ENCODE data around the gene MTRF1.
A peak's percentile ranks its signal among the peaks of the same experiment; 100 is the strongest.
"Not testable (repeated sequence)": the region's sequence is repeated elsewhere in the genome, so short reads cannot be mapped to it uniquely, and the experiment has no call there.

Gene MTRF1

DNA sequence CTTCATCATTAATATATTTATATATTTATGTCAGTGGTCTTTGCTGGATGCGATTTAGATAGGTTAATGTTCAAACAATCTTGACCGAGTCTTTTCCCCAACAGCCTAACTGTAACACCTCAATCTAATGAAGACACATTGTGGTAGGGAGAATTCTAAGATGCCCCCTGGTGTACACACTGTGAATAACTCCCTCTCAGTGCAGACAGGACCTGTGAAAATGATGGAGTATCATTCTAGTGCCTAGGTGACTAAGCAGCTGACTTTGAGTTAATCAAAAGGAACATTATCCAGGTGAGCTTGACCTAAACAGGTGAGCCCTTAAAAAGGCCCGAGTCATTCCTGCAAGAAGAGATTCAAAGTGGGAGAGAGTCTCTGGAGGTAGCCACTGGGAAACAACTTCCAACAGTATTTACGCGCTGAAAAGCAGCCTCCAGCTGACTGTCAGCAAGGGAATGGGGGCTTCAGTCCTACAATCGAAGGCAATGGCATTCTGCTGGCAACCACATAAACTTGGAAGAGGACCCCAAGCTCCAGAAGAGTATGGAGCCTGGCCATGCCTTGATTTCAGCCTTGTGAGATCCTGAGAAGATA is 41.0 kb downstream of the MTRF1 start:
- DNase-seq = peak; percentile 58 to 65 (median 62)

DNA sequence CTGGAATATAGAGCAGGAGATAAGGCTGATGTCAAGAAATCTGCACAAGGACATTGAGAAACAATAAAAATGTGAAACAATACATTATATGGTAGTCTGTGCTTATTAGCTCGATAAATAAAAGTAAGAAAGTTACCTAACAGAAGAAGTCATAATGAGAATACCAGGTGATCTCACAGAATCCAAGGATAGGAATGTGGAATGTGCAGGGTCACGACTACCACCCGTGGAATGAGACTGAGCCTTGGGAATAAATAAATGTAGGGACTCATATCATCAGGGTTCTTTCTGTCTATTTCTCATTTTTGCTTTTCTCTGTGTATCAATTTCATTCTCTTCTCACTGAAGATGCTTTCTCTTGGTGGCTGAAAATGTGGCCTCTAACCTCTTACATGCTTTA is 43.0 kb downstream of the MTRF1 start:
- DNase-seq = no peak

GRCh38 chr13:41216160-41216559 is 47.2 kb downstream of the MTRF1 start:
- no peak for DNase-seq

- DNase-seq = no peak
Measured at GRCh38 chr13:41213919-41214318, 49.5 kb downstream of the MTRF1 start.

- no peak for DNase-seq
Measured at GRCh38 chr13:41213316-41213715, 50.1 kb downstream of the MTRF1 start.

DNA sequence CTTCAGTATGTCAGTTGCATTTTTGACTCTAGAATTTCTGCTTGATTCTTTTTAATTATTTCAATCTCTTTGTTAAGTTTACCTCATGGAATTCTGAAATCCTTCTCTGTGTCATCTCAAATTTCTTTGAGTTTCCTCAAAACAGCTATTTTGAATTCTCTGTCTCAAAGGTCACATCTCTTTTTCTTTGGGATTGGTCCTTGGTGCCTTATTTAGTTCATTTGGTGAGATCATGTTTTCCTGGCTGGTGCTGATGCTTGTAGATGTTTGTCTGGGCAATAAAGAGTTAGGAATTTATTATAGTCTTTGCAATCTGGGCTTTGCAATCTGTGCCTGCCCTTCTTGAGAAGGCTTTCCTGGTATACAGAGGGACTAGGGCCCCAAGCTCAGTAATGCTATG is 50.5 kb downstream of the MTRF1 start:
- DNase-seq = no peak

- DNase-seq = no peak
Measured at GRCh38 chr13:41211062-41211461, 52.3 kb downstream of the MTRF1 start.

- DNase-seq = no peak
Measured at GRCh38 chr13:41206467-41206866, 56.9 kb downstream of the MTRF1 start.

DNA sequence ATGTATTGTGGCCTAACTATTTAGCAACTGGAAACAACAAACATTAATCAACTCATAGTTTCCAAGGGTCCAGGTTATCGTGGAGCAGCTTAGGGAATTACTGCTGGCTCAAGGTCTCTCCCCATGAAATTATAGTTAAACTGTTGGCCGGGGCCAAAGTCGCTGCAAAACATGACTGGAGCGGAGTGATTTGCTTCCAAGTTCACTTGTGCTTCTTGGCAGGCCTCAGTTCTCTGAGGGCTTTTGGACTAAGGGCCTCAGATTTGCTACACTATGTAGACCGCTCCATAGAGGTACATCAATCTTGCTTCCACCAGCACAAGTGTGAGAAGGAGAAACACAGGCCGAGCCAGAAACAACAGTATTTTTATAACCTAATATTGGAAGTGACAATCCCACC is 59.6 kb downstream of the MTRF1 start:
- DNase-seq = no peak

DNA sequence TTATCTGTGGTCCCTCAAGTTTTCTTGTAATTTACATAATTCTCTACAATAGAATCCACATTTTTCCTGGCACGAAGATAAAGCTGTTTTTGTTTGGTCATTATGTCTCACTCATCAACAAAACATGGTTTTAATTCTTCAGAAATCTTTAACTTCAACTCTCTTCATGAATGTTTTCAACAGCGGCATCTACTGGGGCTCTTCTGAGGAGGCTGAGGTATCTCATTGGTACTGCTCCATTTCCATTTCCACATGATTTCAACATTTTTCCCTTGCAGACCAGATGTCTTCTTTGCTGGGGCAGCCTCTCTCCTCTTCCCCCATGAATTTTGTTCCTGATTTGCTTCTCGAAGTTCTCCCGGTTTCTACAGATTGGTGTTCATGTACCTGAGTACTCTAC is 63.2 kb downstream of the MTRF1 start:
- DNase-seq = no peak

DNA sequence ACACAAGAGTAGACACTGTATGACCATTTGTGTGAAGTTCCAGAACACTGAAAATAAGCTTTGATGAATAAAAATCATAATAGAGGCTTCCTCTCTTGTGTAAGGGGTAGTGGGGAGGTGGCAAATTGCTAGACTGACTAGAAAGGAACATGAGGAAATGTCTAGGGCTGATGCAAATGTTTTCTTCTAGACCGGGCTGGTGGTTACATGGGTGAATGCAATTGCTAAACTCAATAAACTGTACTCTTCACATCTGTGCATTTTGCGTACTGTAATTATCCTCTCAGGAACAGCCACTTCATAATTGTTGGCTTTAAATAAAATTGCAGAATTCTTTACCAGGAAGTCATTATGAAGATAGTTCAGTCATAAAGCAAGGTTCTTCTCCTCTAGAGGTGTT is 63.9 kb downstream of the MTRF1 start:
- peak in 2 of 4 experiments; percentile 5 to 9 for DNase-seq

- no peak for DNase-seq
Measured at GRCh38 chr13:41199079-41199478, 64.3 kb downstream of the MTRF1 start.

- DNase-seq = peak in 1 of 4 experiments; percentile 16
Measured at GRCh38 chr13:41196620-41197019, 66.8 kb downstream of the MTRF1 start.

DNA sequence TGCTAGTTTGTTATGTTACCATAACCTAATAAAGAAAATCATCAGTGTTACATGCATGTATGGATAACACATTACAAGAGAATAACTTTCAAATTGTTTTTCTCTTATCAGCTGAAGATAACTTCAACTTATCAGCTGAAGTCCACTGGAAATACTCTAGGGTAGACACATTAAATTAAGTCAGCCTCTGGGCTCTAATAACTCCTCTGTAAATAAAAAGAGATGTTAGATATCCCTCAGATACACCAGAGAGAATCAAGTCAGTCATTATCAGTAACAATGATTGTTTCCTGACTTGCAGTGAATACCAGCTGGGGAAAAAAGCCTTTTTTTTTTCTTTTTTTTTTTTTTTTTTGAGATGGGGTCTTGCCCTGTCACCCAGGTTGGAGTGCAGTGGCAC is 67.4 kb downstream of the MTRF1 start:
- DNase-seq = no peak

DNA sequence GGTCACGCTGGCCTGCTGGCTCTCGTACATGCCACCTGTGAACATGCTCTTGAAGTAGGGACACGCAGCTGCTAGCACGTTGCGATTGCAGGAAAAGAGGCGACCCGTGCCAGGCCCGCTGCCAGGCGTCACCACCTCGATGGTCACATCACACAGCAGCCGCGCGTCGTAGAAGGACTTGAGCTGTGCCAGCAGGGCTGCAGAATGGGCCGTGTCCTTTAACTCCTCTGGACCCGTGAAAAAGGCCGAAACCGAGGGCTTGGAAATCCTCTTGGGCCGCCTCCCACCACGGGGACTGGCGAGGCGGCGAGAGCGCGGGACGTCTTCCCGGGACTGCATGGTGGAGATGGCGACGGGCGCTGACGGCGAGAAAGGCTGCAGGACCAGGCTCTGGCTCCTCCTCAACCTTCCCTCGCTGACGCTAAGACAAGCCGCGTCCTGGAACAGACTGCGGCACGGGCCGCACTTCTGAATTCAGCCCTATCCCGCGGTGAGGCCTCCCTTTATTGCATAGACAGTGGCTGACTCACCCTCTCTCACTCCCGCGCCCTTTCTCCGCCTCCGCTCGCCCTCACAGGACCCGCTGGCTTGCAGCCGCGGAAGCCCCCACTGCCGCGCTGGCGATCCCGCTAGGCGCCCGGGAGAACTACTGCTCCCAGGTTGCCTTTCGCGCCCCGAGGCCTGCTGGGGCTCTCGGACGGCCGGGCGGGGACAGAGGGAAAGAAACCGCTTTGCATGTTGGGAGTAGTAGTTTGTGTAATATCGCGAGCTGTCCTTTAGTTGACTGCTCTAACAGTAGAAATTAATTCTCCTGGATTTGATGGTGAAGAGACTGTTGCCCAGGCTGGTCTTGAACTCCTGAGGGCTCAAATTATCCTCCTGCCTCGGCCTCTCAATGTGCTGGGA is 69.2 kb downstream of the MTRF1 start, which contains the start of gene KBTBD7:
TSS of gene KBTBD7 (minus strand) at position 651 of the 906 bp plus-strand sequence. CDS start at position 339, 312 bp downstream.
- DNase-seq = peak; percentile 95 to 97 (median 96)

GRCh38 chr13:41193469-41193868 is 69.9 kb downstream of the MTRF1 start:
- DNase-seq = no peak

DNA sequence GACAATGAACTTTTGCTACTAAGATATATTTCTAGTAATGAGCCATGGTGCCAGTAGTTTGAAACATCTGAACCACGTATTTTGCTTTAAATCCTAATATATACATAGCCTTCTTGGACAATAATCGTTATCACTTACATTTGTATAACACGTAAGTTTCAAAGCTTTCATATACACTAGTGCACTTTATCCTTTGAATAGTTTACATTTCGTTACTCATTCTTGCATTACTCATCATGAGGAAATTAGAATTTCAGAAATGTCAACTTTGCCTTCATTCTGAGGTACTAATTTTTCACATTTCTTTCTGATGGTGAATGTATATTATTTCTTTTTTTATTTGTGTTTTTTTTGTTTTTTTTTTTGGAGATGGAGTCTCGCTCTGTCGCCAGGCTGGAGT is 74.8 kb downstream of the MTRF1 start:
- DNase-seq = no peak

GRCh38 chr13:41186481-41186880 is 76.9 kb downstream of the MTRF1 start:
- no peak for DNase-seq

DNA sequence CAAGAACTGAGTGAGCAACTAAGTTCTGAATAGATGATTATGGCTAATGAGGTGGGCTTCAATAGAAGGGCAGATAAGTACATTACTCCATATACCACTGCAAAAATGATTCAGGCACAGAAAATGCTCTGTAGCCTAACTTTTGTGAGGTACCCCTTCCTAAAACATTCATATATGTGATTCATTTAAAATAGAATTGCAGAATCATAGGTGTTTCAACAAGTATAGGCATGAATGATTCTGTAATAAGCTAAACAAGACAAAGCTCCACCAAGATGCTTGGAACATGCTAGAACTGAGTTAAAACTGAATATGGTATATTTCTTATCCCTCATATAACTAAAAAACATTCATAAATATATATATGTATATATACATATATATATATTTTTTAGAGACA is 81.1 kb downstream of the MTRF1 start:
- DNase-seq = no peak

GRCh38 chr13:41179593-41180250 is 83.7 kb downstream of the MTRF1 start:
- DNase-seq = no peak

GRCh38 chr13:41178040-41178439 is 85.3 kb downstream of the MTRF1 start:
- peak in 2 of 4 experiments; percentile 25 to 59 for DNase-seq

DNA sequence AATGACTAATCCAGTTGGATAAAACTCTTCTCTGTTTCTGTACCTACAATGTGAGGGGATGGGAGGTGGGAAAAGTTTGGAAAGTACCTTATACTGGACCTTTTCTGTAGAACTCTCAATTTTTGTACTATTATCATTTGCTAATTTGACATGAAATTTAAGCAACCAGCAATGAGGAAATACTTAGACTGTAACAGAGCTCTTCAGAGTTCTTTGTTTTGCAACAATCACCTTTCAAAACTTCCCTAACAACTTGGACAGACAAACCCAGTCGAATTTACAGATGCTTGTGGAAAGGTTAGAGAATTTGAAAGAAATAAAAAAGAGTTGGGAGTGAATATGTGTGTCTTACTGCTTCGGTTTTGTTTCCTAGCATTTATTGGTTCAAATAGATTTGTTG is 85.8 kb downstream of the MTRF1 start:
- peak in 3 of 4 experiments; percentile 25 to 73 (median 69) for DNase-seq

DNA sequence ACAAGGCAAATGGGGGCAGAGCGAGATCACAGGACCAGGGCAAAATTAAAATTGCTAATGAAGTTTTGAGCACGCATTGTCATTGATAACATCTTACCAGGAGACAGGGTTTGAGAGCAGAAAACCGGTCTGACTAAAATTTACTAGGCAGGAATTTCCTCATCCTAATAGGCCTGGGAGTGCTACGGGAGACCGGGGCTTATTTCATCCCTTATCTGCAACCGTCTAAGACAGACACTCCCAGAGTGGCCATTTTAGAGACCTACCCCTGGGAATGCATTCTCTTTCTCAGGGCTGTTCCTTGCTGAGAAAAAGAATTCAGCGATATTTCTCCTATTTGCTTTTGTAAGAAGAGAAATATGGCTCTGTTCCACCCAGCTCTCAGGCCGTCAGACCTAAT is 87.8 kb downstream of the MTRF1 start:
- DNase-seq = not testable (repeated sequence)
